SK-N-SH treated with all-trans-retinoic acid at 6 μM for 48 hours (cell line): Measurements from ENCODE around the gene IER3.

ENCODE experiments used
- ATAC-seq: fragments of 200-7000 bp; cut with Tn5 transposase; 3 replicates; pipeline ENCODE4 v1.9.1; 2020; ENCODE audit warnings: mild to moderate bottlenecking, moderate library complexity
- ARNTL ChIP-seq: fragments of 450-650 bp; formaldehyde crosslinking; IDR thresholded peaks from 2 replicates; pipeline ENCODE4 v1.5.0; 2020; ENCODE audit warnings: low read depth, mild to moderate bottlenecking, moderate library complexity, borderline replicate concordance
- CREB5 ChIP-seq: fragments of 250-450 bp; sonication (Bioruptor Pico); IDR thresholded peaks from 2 replicates; pipeline ENCODE4 v1.5.1; 2020; ENCODE audit warnings: low read depth, mild to moderate bottlenecking, moderate library complexity
- CSDC2 ChIP-seq: fragments of 250-450 bp; sonication (Bioruptor Pico); IDR thresholded peaks from 2 replicates; pipeline ENCODE4 v1.5.0; 2020; ENCODE audit warnings: mild to moderate bottlenecking, moderate library complexity
- ESRRG ChIP-seq: fragments of 250-450 bp; sonication (Bioruptor Pico); IDR thresholded peaks from 2 replicates; pipeline ENCODE4 v1.6.1; 2021; ENCODE audit warnings: mild to moderate bottlenecking
- GLIS3 ChIP-seq: fragments of 250-450 bp; sonication (Bioruptor Pico); IDR thresholded peaks from 2 replicates; pipeline ENCODE4 v1.5.0; 2020; ENCODE audit warnings: mild to moderate bottlenecking, moderate library complexity
- ISL1 ChIP-seq: fragments of 250-450 bp; sonication (Bioruptor Pico); IDR thresholded peaks from 2 replicates; pipeline ENCODE4 v2.1.2; 2022; ENCODE audit warnings: mild to moderate bottlenecking, moderate library complexity
- PPARA ChIP-seq: fragments of 250-450 bp; sonication (Bioruptor Pico); IDR thresholded peaks from 2 replicates; pipeline ENCODE4 v1.5.0; 2020; ENCODE audit warnings: mild to moderate bottlenecking, borderline replicate concordance
- RARB ChIP-seq: fragments of 250-450 bp; sonication (Bioruptor Pico); IDR thresholded peaks from 2 replicates; pipeline ENCODE4 v1.8.0; 2021; ENCODE audit warnings: mild to moderate bottlenecking, moderate library complexity
- SNAI2 ChIP-seq: fragments of 250-450 bp; sonication (Bioruptor Pico); IDR thresholded peaks from 2 replicates; pipeline ENCODE4 v1.5.0; 2020; ENCODE audit warnings: mild to moderate bottlenecking, moderate library complexity
- TOX ChIP-seq: fragments of 250-450 bp; sonication (Bioruptor Pico); IDR thresholded peaks from 2 replicates; pipeline ENCODE4 v1.8.0; 2021; ENCODE audit warnings: mild to moderate bottlenecking, moderate library complexity, borderline replicate concordance
- TSHZ2 ChIP-seq: fragments of 250-450 bp; sonication (Bioruptor Pico); IDR thresholded peaks from 2 replicates; pipeline ENCODE4 v1.5.0; 2020; ENCODE audit warnings: mild to moderate bottlenecking, moderate library complexity
- ZC3H10 ChIP-seq: fragments of 250-450 bp; sonication (Bioruptor Pico); IDR thresholded peaks from 2 replicates; pipeline ENCODE4 v1.5.1; 2021; ENCODE audit warnings: mild to moderate bottlenecking, moderate library complexity
- ZFP3 ChIP-seq: fragments of 250-450 bp; sonication (Bioruptor Pico); IDR thresholded peaks from 2 replicates; pipeline ENCODE4 v1.5.0; 2020; ENCODE audit warnings: mild to moderate bottlenecking, moderate library complexity
- ZFP30 ChIP-seq: fragments of 450-650 bp; formaldehyde crosslinking; IDR thresholded peaks from 2 replicates; pipeline ENCODE4 v1.5.0; 2022; ENCODE audit warnings: mild to moderate bottlenecking, moderate library complexity
- ZNF70 ChIP-seq: fragments of 450-650 bp; formaldehyde crosslinking; IDR thresholded peaks from 2 replicates; pipeline ENCODE4 v1.5.0; 2020; ENCODE audit warnings: mild to moderate bottlenecking, moderate library complexity
- ZNF8 ChIP-seq: fragments of 450-650 bp; formaldehyde crosslinking; IDR thresholded peaks from 2 replicates; pipeline ENCODE4 v1.5.0; 2020; ENCODE audit warnings: mild to moderate bottlenecking, moderate library complexity
- TF ChIP-seq, protein P1 (sequence below): fragments of 250-450 bp; sonication (Bioruptor Pico); IDR thresholded peaks from 2 replicates; pipeline ENCODE4 v1.5.1; 2021; ENCODE audit warnings: mild to moderate bottlenecking, moderate library complexity
- TF ChIP-seq, protein P2 (sequence below): fragments of 250-450 bp; sonication (Bioruptor Pico); IDR thresholded peaks from 2 replicates; pipeline ENCODE4 v1.8.0; 2021; ENCODE audit warnings: low read depth, mild to moderate bottlenecking, moderate library complexity, borderline replicate concordance

The IER3 gene

GRCh38 chr6:30711758-30712380 lies 32.5 kb downstream of the IER3 start (continued):
- TF ChIP-seq CREB5, result no peak
- TF ChIP-seq, protein P1, sequence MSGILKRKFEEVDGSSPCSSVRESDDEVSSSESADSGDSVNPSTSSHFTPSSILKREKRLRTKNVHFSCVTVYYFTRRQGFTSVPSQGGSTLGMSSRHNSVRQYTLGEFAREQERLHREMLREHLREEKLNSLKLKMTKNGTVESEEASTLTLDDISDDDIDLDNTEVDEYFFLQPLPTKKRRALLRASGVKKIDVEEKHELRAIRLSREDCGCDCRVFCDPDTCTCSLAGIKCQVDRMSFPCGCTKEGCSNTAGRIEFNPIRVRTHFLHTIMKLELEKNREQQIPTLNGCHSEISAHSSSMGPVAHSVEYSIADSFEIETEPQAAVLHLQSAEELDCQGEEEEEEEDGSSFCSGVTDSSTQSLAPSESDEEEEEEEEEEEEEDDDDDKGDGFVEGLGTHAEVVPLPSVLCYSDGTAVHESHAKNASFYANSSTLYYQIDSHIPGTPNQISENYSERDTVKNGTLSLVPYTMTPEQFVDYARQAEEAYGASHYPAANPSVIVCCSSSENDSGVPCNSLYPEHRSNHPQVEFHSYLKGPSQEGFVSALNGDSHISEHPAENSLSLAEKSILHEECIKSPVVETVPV, result no peak

DNA sequence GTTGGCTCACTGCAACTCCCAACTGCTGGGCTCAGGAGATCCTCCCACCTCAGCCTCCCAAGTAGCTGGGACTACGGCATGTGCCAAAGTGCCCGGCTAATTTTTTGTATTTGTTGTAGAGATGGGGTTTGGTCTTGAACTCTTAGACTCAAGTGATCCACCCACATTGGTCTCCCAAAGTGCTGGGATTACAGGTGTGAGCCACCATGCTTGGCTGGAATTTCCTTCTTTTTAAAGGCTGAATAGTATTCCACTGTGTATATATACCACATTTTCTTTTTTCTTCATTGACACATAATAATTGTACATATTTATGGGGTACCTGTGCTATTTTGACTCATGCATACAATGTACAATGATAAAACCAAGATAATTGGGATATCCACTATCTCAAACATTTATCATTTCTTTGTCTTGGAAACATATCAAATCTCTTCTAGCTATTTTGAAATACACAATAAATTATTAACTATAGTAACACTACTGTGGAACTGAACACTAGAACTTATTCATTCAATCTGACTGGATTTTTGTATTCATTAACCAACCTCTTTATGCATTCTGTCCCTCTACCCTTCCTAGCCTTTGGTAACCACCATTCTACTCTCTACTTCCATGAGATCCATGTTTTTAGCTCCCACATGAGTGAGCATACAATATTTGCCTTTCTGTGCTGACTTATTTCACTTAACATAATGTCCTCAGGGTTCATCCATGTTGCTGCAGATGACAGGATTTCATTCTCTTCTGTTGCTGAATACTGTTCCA lies 35.1 kb downstream of the IER3 start:
- no peak for ATAC-seq
- TF ChIP-seq TSHZ2 (no peak), PPARA (CRISPR knock-in tag) (no peak), TOX (no peak), ZNF70 (CRISPR knock-in tag) (no peak)
- TF ChIP-seq, all 23 proteins: peak for 0

DNA sequence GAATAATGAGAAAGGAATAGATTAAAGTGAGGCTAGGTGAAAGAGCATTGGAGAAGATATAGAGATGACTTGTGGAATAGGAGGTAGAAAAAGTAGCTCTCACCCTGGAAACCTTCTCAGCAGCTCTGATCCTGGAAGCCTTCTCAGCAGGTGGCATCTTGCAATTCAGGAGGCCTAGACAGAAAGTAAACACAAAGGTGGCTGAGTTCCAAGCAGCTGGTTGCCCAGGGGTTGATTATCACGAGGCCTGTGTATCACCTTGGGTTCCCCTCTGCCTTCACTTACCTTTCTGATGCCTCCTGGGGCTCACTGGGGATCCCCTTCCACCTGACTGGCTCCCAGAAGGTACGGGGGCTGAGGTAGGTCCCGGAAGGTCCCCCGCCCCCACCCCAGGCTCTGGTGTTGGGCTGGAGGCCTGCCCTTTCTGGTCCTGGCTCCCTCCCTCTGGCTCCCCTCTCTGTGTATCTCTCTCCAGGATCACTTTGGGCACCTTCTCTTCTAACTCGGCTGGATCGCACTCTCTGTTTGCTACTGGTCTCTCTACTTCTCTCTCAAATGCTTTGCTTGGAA lies 37.0 kb downstream of the IER3 start:
- TF ChIP-seq, protein P2, sequence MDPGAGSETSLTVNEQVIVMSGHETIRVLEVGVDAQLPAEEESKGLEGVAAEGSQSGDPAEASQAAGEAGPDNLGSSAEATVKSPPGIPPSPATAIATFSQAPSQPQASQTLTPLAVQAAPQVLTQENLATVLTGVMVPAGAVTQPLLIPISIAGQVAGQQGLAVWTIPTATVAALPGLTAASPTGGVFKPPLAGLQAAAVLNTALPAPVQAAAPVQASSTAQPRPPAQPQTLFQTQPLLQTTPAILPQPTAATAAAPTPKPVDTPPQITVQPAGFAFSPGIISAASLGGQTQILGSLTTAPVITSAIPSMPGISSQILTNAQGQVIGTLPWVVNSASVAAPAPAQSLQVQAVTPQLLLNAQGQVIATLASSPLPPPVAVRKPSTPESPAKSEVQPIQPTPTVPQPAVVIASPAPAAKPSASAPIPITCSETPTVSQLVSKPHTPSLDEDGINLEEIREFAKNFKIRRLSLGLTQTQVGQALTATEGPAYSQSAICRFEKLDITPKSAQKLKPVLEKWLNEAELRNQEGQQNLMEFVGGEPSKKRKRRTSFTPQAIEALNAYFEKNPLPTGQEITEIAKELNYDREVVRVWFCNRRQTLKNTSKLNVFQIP (CRISPR knock-in tag), result no peak
- TF ChIP-seq ARNTL (CRISPR knock-in tag) (no peak), ZFP3 (CRISPR knock-in tag) (no peak), ZFP30 (no peak), SNAI2 (CRISPR knock-in tag) (no peak), RARB (CRISPR knock-in tag) (no peak), ISL1 (no peak), CSDC2 (CRISPR knock-in tag) (no peak), ESRRG (no peak), TSHZ2 (no peak), GLIS3 (CRISPR knock-in tag) (no peak), TOX (no peak), CREB5 (no peak), ZC3H10 (CRISPR knock-in tag) (no peak), ZNF70 (CRISPR knock-in tag) (no peak), ZNF8 (no peak)
- TF ChIP-seq, protein P1, result no peak
- no peak for ATAC-seq
